Endodermal cell (in vitro differentiated cells): Measurements from ENCODE around the gene PPT1. TPM values are rescaled to one million over a fixed set of nuclear protein-coding genes. Genes with fewer than 3 reads are reported as not detected.

Experiments
- DNase-seq: peaks from one replicate; pipeline ENCODE4 v3.0.0-alpha.2; 2017
- H3K27ac ChIP-seq: 2 replicates; pipeline ENCODE4 v1.5.1; 2013; ENCODE audit warnings: mild to moderate bottlenecking, low read depth, low read length, moderate library complexity
- H3K27me3 ChIP-seq: 2 replicates; pipeline ENCODE4 v1.6.1; 2013; ENCODE audit warnings: mild to moderate bottlenecking, low read length, moderate library complexity; ENCODE audit not compliant: insufficient read depth, control insufficient read depth, poor library complexity, severe bottlenecking
- H3K36me3 ChIP-seq: 2 replicates; pipeline ENCODE4 v1.7.0; 2013; ENCODE audit warnings: mild to moderate bottlenecking, low read length, moderate library complexity; ENCODE audit not compliant: control insufficient read depth, insufficient read depth
- H3K4me1 ChIP-seq: one replicate; pipeline ENCODE4 v1.7.0; 2013; ENCODE audit warnings: low read length; ENCODE audit not compliant: control insufficient read depth, insufficient read depth
- H3K4me3 ChIP-seq: 2 replicates; pipeline ENCODE4 v1.5.1; 2013; ENCODE audit warnings: mild to moderate bottlenecking, low read length, moderate library complexity
- H3K9ac ChIP-seq: 2 replicates; pipeline ENCODE4 v1.6.1; 2013; ENCODE audit warnings: mild to moderate bottlenecking, low read length, moderate library complexity; ENCODE audit not compliant: poor library complexity, severe bottlenecking; ENCODE audit errors: extremely low read depth
- H3K9me3 ChIP-seq: 2 replicates; pipeline ENCODE4 v1.6.1; 2013; ENCODE audit warnings: mild to moderate bottlenecking, low read length, moderate library complexity; ENCODE audit not compliant: control insufficient read depth
- H3K27ac Mint-ChIP-seq: 2 replicates; pipeline ENCODE4 v1.8.0; 2020; ENCODE audit warnings: mixed read lengths
- H3K27me3 Mint-ChIP-seq: 2 replicates; pipeline ENCODE4 v1.8.0; 2021; ENCODE audit warnings: mild to moderate bottlenecking, mixed read lengths; ENCODE audit not compliant: insufficient read depth
- H3K36me3 Mint-ChIP-seq: 2 replicates; pipeline ENCODE4 v1.8.0; 2020; ENCODE audit warnings: low read depth, mixed read lengths
- H3K4me1 Mint-ChIP-seq: 2 replicates; pipeline ENCODE4 v1.8.0; 2020; ENCODE audit warnings: mixed read lengths
- H3K4me3 Mint-ChIP-seq: 2 replicates; pipeline ENCODE4 v1.8.0; 2020; ENCODE audit warnings: mild to moderate bottlenecking, moderate library complexity, mixed read lengths
- H3K9me3 Mint-ChIP-seq: 2 replicates; pipeline ENCODE4 v1.8.0; 2020; ENCODE audit warnings: mild to moderate bottlenecking, mixed read lengths
- WGBS, 2 experiments: methylation state at CpG; one replicate each; pipeline versions ENCODE4 v1.1.5 to v1.1.7; 2013; ENCODE audit warnings: missing lambda C conversion rate in 2 of 2, mixed read lengths in 1 of 2; ENCODE audit not compliant: insufficient coverage in 1 of 2, insufficient read length in 1 of 2; 5-methylcytosine and 5-hydroxymethylcytosine counted together
- total RNA-seq, 2 donors: library from RNA; stranded (reverse); fragmentation: NEBNext Ultra II Directional in 1 of 2; extraction: Animal tissue kit (Norgen Biotek cat#: 25700) in 1 of 2; gene quantifications; 2 replicates in 1 of 2; 3 replicates in 1 of 2; pipeline ENCODE4 v1.2.1, GENCODE V29; 2021
- TF ChIP-seq, protein P1 (sequence below): fragments of 200-600 bp; sonication (generic); conservative IDR thresholded peaks from 2 replicates; pipeline ENCODE4 v1.5.0; 2021; ENCODE audit warnings: antibody characterized with exemption, mild to moderate bottlenecking

PPT1 gene
- total RNA-seq, 2 donors from 2014 or later, result 85.7 to 111 TPM

DNA sequence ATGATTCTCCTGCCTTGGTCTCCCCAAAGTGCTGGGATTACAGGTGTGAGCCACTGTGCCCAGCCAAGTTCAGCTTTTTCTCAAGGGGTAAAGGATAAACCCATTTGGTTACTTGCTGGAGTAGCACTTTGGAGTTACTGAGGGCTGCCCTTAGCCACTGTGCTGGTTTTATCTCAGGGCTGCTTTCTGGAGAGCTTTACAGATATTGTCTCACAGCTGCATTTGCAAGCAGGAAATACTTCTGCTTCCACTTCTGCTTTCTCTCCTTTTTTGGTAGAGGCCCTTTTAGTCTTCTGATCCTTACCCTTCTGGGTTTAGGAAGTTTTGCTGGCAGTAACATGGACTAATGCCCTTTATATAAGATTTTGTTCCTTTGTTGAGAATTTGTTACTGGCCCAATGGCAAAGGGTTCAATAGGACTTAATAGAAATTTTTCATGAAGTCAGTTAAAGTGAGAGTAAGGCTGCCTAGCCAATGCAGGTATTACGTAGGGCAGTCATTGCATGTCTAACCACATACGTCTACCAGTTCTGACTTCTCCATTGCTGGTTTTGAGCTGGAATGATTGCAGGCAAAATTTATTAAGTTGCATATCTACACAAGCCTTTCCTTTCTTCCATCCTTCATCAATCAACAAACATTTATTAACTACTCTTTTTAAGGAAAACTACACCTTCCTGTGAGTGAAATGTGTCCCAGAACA lies 32.1 kb downstream of the PPT1 start:
- 92 to 100% methylated on average over 1 to 2 of the region's 2 CpGs for WGBS, 2 experiments
- no peak for DNase-seq
- H3K36me3 Mint-ChIP-seq, result peaks cover 83% of the 10 kb centered on the region
- Histone ChIP-seq H3K27me3 (no peaks in the 10 kb centered on the region), H3K27ac (no peak overlapping the region), H3K4me3 (no peak overlapping the region), H3K4me1 (peaks cover 8% of the 10 kb centered on the region), H3K36me3 (peaks cover 92% of the 10 kb centered on the region), H3K9ac (no peak overlapping the region), H3K9me3 (no peaks in the 10 kb centered on the region)
- H3K27me3 Mint-ChIP-seq, result no peaks in the 10 kb centered on the region
- no peaks in the 10 kb centered on the region for H3K4me1 Mint-ChIP-seq
- H3K9me3 Mint-ChIP-seq, result no peaks in the 10 kb centered on the region
- H3K27ac Mint-ChIP-seq, result no peak overlapping the region
- TF ChIP-seq, protein P1, sequence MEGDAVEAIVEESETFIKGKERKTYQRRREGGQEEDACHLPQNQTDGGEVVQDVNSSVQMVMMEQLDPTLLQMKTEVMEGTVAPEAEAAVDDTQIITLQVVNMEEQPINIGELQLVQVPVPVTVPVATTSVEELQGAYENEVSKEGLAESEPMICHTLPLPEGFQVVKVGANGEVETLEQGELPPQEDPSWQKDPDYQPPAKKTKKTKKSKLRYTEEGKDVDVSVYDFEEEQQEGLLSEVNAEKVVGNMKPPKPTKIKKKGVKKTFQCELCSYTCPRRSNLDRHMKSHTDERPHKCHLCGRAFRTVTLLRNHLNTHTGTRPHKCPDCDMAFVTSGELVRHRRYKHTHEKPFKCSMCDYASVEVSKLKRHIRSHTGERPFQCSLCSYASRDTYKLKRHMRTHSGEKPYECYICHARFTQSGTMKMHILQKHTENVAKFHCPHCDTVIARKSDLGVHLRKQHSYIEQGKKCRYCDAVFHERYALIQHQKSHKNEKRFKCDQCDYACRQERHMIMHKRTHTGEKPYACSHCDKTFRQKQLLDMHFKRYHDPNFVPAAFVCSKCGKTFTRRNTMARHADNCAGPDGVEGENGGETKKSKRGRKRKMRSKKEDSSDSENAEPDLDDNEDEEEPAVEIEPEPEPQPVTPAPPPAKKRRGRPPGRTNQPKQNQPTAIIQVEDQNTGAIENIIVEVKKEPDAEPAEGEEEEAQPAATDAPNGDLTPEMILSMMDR, result no peak
- H3K4me3 Mint-ChIP-seq, result no peak overlapping the region

DNA sequence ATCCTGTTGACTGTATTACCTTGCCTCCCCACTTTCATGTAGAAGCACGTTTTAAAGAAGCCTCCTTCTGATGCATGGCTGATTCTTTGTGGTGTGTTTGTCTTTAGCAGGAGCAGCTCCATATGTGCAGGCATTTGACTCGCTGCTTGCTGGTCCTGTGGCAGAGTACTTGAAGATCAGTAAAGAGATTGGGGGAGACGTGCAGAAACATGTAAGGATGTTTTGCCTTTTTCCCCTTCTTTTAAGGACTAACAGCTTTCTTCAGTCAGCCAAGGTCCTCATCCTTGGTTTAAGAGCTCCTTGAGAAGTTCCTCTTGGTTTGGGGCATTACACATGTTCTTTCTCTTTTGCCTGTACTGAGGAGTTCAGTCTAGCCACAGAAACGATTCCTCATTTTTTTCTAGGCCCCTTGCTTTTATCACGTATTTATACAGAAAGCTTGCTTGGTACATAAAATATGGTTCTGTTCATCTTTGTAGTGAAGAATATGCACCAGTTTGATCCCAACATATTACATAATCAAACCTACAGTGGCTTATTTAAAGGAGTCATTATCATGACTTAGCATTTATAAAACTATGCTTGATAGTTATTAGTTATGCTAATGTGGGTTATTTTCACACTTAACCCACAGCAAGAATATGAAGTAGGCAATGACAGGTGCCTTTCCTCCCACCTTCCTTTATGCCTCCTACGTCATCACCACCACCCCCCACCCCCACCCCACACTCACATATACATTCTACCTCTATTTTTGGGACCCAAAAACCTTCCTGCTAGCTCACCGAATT lies 36.9 kb downstream of the PPT1 start:
- H3K27ac ChIP-seq, result no peak overlapping the region
- Mint-ChIP-seq H3K36me3 (peaks cover 69% of the 10 kb centered on the region), H3K9me3 (no peaks in the 10 kb centered on the region), H3K27ac (no peak overlapping the region), H3K4me3 (no peak overlapping the region), H3K4me1 (peaks cover 26% of the 10 kb centered on the region), H3K27me3 (no peaks in the 10 kb centered on the region)
- TF ChIP-seq, protein P1, result no peak
- no peak for DNase-seq
- H3K36me3 ChIP-seq, result peaks cover 88% of the 10 kb centered on the region
- no peaks in the 10 kb centered on the region for H3K9me3 ChIP-seq
- no peaks in the 10 kb centered on the region for H3K27me3 ChIP-seq
- H3K9ac ChIP-seq, result no peak overlapping the region
- H3K4me3 ChIP-seq, result no peak overlapping the region
- H3K4me1 ChIP-seq, result peaks cover 9% of the 10 kb centered on the region
- WGBS, 2 experiments, result 90 to 93% methylated on average over 2 to 7 of the region's 7 CpGs

DNA sequence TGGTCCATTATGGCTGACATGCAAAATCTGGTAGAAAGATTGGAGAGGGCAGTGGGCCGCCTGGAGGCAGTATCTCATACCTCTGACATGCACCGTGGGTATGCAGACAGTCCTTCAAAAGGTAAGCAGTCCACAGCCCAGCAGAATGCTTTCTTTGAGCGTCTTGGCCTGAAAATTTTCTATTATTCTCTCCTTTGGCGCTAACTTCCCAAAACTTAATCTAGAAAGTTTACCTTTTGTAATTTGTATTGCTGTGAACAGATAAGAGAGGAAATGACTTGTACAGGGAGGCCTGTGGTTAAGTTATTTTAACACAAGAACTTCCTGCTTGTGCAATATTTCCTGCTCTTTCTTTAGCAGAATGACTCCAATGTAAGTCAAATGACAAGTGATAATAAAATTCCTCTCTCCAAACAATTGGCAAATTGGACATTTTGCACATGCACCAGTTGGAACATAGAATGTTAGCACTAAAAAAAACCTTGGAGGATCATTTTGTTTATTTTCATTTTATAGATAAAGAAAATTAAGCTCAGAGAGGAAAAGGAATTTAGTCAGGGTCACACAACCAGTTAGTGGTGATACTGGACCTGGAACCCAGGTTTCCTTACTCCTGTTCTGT lies 37.6 kb downstream of the PPT1 start:
- H3K4me3 ChIP-seq, result no peak overlapping the region
- TF ChIP-seq, protein P1, result peak; percentile 32
- H3K4me1 ChIP-seq, result peaks cover 6% of the 10 kb centered on the region
- H3K36me3 ChIP-seq, result peaks cover 84% of the 10 kb centered on the region
- Mint-ChIP-seq H3K27me3 (no peaks in the 10 kb centered on the region), H3K36me3 (peaks cover 66% of the 10 kb centered on the region), H3K4me1 (peaks cover 26% of the 10 kb centered on the region), H3K4me3 (no peak overlapping the region), H3K9me3 (no peaks in the 10 kb centered on the region), H3K27ac (peak overlapping the region; percentile 79)
- H3K27me3 ChIP-seq, result no peaks in the 10 kb centered on the region
- no peak overlapping the region for H3K9ac ChIP-seq
- DNase-seq, result peak; percentile 85
- no peaks in the 10 kb centered on the region for H3K9me3 ChIP-seq
- no peak overlapping the region for H3K27ac ChIP-seq
- WGBS, 2 experiments, result 55 to 69% methylated on average over 3 to 4 of the region's 4 CpGs
